NT2/D1 (cell line): ENCODE results near the gene KRTAP10-9.

Source experiments
- YY1 ChIP-seq: IDR thresholded peaks from 2 replicates; pipeline ENCODE4 v1.6.1; 2011; ENCODE audit not compliant: insufficient read length, insufficient read depth
- ZNF274 ChIP-seq: IDR thresholded peaks from 2 replicates; pipeline ENCODE4 v1.6.1; 2011; ENCODE audit warnings: mild to moderate bottlenecking, low read depth, low read length

- TF ChIP-seq YY1 (no peak), ZNF274 (no peak)
These were observed 28.8 kb upstream of the KRTAP10-9 start for GRCh38 chr21:44598061-44598460.
